Stimulated activated CD4-positive, alpha-beta T cell treated with anti-CD3 and anti-CD28 coated beads, Interleukin-4, amount 100 ng/mL, for 4 hours (primary cell): ENCODE results near the gene LIAS.
"Not testable (repeated sequence)": the region's sequence is repeated elsewhere in the genome, so short reads cannot be mapped to it uniquely, and the experiment has no call there.

ENCODE experiments used
- DNase-seq, 2 experiments: peaks; one replicate each; pipeline ENCODE4 v3.0.0-alpha.2; 2020

The LIAS gene

DNA sequence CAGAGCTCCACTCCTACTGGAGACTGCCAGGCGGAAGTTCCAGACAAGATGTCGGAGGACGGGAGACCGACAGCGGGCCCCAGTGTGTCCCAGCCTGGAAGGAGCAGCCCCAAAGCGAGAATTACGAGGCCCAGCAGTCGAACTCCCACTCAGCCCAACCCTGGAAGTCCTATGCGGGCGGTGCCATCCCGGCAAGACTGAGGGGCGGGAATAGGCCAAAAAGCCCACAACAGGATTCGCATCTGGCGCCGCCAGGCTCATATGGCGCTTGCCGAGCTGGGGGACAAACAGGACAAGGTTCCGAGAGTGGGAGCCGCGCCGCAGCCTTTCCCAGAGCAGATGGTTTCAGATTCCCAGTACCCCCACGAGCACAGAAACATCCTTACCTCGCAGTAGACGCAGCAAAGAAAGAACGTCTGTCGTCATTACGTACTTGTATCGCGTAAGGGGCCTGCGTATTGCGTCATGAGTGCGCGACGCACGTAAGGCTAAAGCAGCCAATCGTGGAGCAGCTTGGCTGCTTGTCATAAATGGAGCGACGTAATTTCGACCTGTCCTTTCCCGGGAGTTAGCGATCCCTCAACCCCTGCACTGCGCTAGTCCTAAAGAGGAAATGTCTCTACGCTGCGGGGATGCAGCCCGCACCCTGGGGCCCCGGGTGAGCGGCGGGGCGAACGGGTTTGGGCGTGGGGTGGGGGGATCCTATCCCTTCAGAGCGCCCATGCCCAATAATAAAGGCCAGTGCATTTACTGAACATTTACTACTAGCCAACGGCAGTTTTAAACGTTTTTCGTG is at the start of gene LIAS, which contains the start of gene RPL9:
LIAS (plus strand) TSS at position 552 of the 796 bp plus-strand sequence; CDS start at position 614, 62 bp downstream.
RPL9 (minus strand) TSS at position 418 of the 796 bp plus-strand sequence. CDS start 483 bp downstream, outside the sequence.
- DNase-seq = peak; percentile 87 to 94

DNA sequence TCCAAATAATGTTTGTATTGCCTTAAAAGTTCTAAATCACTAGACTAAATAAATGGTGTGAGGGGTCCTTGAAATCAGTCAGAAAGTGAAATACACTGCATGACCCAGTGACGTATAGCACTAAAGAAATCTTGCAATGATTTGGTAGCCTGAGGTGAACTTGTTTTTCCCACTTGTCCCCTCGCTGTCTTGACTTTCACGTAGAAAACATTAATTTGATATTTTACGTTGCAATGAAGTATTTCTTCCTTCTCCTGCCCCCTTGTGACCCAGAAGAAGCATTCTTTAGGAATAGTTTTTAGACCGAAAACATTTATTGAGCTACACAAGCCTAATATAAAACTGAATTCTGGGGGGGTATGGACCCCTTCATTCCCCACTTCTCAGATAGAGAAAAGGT is 48.4 kb upstream of the LIAS start:
- DNase-seq = no peak

DNA sequence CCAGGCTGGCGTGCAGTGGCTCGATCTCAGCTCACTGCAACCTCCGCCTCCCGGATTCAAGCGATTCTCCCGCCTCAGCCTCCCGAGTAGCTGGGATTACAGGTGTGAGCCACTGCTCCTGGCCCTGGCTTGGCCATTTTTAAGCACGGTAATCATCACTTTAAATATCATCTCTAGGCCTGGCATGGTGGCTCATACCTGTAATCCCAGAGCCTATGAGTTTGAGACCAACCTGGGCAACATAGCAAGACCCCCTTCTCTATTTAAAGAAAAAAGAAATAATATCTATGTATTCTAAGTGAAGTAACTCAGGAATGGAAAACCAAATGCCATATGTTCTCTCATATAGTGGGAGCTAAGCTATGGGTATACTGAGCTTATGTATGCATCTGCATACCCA is 47.3 kb upstream of the LIAS start:
- DNase-seq = not testable (repeated sequence)

DNA sequence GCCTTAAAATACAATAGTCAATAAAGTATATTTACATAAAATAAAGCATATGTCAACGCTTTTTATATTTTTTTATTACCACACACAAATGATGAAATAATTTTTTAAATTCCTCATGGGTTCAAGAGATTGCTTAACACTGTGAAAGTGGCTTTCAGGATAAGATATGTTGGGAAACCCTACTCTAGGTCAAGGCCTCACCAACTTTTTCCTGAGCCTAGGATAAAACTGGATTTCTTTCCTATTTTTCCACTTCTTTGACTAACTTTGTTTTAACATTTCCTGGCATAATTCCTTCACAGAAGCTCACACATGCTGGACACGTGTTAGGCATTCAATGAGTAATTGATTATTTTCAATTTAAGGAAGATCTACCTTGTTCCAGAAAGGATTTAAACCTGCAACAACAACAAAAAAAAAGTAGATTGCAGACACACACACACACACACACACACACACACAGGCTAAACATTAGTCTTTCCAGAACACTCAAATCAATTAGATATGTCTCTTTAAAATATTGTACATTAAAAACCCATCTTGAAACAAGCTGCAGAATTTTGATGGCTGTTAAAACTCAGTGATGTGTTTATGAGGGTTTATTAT is 43.1 kb upstream of the LIAS start:
- no peak for DNase-seq

DNA sequence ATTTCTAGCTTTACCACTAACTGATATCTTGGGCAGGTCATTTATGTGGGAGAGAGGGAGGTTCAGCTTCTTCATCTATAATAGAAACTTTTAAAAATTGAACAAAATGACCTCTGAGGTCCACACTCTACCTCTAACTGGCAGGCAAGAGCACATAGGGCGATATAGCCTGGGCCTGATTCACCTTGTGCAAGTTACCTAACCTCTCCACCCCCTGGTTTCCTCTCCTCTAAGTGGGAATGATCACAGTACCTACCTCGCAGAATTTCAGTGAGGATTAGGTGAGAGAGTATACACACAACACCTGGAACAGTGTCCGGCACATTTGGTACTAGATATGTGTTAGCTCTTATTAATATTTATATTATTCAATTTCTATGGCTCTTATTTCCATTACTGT is 36.6 kb upstream of the LIAS start:
- DNase-seq = no peak

DNA sequence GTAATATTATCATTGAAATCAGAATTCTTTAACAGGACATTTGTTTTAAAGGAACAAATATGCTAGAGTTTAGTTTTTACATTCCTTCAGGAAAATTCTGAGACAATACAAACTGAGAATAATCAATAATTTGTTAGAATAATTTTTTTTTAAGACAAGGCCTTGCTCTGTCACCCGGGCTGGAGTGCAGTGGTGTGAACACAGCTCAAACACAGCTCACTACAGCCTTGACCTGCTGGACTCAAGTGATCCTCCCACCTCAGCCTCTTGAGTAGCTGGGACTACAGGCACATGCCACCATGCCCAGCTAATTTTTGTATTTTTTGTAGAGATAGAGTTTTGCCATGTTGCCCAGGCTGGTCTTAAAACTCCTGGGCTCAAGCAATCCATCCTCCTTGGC is 33.6 kb upstream of the LIAS start:
- DNase-seq = not testable (repeated sequence)

DNA sequence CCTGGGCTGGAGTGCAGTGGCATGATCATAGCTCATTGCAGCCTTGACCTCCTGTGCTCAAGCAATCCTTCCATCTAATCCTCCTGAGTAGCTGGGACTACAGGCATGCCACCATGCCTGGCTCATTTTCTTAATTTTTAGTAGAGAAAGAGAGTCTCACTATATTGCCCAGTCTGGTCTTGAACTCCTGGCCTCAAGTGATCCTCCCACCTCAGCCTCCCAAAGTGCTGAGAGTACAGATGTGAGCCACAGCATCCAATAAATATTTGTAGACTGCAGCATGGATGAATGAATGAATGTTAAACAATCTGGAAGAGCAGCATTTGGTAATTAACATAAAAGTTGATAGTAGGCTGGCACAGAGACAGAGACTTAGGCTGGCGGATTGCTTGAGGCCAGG is 32.1 kb upstream of the LIAS start:
- no peak for DNase-seq

DNA sequence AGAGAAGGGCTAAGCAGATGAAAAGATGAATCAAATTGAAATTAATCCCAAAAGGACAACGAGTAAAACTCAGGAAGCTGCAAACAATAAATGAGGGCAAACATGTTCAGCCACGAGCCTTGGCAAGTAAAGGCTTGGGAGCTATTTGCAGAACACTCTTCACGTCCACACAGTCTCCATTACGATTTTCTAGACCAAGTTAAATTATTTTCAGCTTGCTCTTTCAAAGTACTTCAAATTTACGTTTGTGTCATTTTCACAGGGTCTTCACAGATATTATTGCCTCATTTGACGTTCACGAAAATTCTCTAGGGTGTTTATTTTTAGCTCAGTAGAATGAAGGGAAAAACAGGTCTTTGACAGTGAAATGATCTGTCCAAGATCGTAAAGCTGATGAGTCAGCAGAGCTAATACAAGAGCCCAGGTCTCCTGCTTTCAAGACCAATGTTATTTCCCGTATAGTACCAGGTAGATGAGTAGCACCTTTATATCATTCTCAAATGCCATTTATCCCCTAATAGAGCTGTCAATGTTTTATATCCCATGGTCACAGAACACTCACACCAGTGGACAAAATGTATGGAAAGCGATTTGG is 31.2 kb upstream of the LIAS start:
- no peak for DNase-seq

DNA sequence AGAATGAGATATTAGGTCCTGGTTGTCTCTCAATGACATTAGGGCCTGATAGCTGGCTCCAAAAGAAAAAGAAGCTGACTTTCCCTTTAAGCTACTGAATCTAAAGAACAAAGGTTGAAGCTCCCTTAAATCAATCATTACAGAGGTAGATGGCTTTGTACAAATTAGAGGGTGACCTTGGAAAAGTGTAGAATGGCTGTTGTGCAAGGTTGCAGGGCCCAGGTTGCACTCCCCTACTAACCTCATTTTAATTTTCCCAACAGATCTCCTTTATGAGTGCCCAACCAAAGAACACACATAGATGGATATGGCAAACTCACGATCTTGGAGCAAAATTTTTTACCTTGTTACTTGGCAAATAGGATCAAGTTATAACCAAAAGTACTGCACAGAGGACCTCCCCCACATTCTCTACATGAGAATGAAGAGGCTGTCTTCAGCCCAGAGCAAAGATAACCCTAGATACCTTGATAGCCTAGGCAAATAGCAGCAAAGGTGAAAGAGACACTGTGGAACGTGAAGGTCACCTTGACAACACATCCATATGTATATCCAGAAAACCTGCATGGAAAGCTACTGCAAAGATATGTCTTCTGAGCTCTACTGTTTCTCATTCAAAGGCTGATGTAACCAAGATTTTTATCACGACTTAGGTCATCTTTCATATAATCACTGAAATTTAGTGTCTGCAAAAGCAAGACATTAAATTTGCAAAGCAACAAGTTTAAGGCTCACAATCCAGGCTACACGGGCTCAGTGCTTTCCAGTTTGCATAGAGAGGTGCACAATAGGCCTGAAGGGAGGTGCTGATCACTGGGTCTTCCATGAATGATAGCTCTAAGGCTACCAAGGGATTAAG is 29.2 kb upstream of the LIAS start:
- DNase-seq = no peak

DNA sequence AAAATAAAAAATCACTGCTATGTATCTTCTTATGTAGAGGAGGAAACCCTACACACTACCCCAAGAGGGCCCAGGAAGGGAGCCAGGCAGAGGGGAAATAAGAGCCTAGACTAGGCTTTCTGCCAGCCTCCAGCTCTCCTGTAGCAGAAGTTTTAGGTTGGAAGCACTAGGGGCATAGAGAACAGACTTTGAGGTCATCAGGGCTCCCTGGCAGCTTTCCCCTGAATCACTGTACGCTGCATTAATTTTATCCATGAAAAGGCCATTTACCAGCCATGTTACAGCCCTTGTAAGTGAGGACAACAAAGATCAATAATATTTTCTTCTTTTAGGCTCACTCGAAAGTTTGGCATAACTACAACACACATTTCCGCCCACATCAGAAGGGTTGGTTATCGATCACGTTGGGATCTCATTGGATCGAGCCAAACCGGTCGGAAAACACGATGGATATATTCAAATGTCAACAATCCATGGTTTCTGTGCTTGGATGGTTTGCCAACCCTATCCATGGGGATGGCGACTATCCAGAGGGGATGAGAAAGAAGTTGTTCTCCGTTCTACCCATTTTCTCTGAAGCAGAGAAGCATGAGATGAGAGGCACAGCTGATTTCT is 24.9 kb upstream of the LIAS start:
- no peak for DNase-seq

DNA sequence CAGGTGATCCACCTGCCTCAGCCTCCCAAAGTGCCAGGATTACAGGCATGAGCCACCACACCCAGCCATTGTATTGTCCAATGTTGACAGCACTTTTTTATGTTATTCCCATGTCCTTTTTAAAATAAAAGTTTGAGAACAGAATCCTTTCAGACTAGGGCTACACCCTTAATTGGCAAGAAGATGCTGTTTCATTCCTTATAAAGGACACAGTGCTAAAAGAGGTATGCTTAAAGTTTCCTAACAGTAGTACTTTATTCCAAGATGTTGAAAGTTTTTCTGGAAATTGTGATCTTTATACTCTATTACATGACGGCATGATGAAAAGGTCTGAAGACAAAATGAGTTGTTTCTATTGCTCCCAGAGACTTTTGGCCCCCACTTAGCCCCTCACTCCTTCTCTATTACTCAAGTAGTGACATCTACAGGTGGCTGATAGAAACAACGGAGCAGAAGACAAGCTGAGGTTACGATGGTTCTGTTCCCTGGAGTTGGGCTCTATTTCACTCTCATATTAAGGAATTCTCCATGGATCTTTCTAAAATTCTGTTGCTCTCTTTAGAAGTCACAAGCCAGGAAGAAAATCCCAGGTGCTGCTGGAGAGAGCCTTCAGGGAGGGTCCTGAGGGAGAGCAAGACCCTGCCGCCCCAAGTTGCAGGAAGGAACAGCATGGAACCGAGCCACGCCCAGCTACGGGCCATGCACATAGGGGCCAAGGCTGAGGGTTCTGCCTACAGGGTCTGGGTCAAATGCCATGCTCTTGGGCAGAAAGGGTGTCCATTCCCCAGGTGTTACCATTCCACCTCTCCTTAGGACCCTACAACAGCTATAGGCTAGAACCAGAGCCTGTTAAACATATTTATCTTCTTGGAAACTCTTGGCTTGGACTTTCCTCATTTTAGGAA is 22.9 kb upstream of the LIAS start:
- no peak for DNase-seq

DNA sequence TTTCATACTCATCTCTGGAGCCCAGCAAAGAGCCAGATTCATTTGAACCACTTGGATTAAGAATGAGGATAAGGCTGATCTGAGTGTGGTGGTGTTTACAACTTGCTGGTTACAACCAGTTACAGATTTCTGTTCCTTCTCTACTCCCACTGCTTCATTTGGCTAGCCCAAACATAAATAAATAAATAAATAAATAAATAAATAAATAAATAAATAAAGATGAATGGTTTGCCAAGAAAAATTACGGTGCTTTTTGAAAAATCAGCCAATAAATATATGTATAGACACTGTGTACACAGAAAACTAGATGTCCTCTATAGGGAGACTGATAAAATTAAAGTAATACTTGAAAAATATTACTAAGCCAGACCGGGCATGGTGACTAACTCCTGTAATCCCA is 17.3 kb upstream of the LIAS start:
- no peak for DNase-seq

DNA sequence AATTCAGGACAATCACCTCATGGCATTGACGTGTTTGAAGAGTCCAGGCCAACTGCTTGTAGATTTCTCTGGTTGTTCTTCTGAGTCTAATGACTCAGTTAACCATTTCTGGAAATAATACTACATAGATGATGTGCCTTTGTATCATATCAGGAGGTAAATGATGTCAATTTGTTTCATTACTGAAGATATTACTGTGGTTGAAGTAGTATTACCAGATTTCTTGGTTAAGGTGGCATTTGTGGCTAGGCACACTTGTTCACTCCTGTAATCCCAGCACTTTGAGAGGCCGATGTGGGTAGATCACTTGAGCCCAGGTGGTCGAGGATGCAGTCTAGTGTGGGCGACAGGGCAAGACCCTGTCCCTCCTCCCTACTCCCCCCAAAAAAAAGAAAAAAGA is 15.9 kb upstream of the LIAS start:
- DNase-seq = no peak

DNA sequence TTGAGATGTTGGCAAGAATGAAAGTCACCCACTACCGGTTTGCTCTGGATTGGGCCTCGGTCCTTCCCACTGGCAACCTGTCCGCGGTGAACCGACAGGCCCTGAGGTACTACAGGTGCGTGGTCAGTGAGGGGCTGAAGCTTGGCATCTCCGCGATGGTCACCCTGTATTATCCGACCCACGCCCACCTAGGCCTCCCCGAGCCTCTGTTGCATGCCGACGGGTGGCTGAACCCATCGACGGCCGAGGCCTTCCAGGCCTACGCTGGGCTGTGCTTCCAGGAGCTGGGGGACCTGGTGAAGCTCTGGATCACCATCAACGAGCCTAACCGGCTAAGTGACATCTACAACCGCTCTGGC is 12.4 kb upstream of the LIAS start:
- DNase-seq = no peak

DNA sequence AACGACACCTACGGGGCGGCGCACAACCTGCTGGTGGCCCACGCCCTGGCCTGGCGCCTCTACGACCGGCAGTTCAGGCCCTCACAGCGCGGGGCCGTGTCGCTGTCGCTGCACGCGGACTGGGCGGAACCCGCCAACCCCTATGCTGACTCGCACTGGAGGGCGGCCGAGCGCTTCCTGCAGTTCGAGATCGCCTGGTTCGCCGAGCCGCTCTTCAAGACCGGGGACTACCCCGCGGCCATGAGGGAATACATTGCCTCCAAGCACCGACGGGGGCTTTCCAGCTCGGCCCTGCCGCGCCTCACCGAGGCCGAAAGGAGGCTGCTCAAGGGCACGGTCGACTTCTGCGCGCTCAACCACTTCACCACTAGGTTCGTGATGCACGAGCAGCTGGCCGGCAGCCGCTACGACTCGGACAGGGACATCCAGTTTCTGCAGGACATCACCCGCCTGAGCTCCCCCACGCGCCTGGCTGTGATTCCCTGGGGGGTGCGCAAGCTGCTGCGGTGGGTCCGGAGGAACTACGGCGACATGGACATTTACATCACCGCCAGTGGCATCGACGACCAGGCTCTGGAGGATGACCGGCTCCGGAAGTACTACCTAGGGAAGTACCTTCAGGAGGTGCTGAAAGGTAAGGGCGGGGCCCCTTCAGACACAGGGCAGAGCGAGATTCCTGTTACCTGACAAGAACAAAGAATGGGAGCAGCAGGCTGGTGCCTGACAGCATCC is 11.8 kb upstream of the LIAS start:
- DNase-seq = peak; percentile 30 to 33

DNA sequence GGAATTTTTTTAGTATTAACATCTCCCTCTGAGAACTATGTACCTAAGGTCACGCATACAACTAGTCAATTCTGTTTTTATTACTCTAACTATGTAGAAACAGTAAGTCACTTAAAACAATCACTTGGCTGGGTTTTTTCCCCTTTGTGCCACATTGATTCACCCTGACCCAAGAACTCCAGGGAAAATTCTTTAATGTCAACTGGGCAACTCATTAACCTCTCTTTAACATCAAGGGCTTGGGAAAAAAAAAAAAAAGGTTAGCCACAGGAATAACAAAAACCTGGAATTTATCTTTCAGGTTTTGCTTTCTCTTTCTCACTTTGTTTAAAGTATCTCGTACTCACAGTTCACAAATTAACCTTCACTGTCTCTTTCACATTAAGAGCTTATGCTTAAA is 8.2 kb upstream of the LIAS start:
- DNase-seq = no peak

DNA sequence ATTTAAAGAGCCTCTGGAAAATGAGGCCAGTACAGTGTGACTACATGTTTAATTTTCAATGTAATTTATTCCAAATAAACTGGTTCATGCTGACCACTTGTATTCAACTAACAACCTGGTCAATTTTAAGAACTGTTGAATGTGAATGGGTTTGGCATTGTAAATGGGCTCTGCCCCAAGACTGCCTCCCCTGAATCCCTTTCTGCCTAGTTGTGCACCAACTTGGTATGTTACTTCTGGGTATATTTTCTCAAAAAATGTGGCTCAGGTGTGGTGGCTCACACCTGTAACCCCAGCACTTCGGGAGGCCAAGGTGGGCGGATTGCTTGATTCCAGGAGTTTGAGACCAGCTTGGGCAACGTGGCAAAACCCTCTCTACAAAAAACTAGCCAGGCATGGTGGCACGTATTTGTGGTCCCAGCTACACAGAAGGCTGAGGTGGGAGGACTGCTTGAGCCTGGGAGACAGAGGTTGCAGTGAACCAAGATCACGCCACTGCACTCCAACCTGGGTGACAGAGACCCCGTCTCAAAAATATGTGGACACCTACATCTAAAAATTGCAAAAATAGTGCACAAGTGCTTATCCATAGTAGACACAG is 7.3 kb upstream of the LIAS start:
- DNase-seq = no peak

DNA sequence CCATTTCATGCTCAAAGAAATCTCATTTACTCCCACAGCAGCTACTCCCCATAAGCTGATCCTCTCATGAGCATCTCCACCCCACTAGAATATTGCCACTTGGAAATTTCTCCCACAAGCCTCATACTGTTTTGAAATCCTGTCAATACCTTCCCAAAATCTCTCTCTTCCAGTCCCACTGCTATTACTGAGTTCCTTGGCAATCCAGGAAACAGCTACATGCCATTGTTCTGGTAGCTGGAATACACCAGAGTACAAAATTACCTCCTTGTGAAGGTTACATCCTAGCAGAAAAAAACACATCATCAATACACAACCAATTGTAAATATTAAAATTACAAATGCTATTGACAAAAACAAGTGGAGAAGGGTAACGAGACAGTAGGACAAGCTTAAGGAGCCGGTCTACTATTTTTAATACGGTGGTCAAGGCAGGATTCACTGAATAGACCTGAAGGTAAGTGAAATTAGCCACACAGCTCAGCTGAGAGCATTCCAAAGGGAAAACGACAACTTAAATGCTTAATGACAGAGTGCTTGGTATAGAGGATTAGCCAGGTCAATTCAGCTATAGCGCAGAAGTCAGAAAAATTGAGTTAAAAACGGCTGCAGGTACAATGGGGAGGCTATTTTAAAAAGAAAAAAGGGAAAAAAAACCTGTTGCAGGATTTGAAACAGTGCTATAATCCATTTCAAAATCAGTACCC is 6.5 kb upstream of the LIAS start:
- DNase-seq = no peak

DNA sequence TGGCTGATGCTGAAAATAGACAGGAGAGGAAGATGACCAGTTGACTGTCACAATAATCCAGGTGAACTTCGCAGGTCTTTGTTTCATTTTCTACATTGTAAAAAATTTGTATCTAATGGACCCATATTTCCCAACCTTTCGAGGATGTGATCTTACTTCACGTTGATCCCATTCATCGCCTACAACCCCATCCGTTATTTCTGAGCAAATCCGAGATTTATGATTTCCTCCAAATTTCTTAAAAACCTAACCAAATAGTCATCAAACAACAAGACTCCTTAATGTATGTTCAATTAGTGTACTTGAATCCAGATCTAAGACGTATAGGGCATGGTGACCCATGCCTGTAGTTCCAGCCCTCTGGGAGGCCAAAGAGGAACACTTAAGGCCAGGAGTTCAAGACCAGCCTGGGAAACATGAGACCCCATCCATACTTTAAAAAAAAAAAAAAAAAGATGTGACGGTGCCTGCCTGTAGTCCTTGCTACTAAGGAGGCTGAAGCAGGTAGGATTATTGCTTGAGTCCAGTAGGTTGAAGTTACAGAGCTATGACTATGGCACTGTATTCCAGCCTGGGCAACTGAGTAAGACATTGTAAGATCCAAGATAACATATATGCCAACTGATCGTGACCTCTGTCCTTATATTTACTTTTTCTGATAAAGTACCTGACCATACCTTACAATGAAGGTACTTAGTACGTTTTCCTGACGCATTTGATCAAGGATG is 5.8 kb upstream of the LIAS start:
- DNase-seq = no peak
